ENCODE measurements around the gene ARHGEF38.
"Not testable (repeated sequence)": the region's sequence is repeated elsewhere in the genome, so short reads cannot be mapped to it uniquely, and the experiment has no call there.

Gene ARHGEF38

GRCh38 chr4:105714932-105715331 lies 162.5 kb downstream of the ARHGEF38 start:
- no peak for DNase-seq (ENCODE audit: low spot score)

GRCh38 chr4:105715692-105716278 lies 163.4 kb downstream of the ARHGEF38 start:
- DNase-seq (ENCODE audit: low spot score): peak; percentile 45

GRCh38 chr4:105719204-105719603 lies 166.8 kb downstream of the ARHGEF38 start:
- no peak for DNase-seq (ENCODE audit: low spot score)

- no peak for DNase-seq (ENCODE audit: low spot score)
Observed at GRCh38 chr4:105725623-105726022, 173.2 kb downstream of the ARHGEF38 start.

- DNase-seq (ENCODE audit: low spot score): not testable (repeated sequence)
Observed at GRCh38 chr4:105729895-105730294, 177.5 kb downstream of the ARHGEF38 start.

All from AG20443 (cell line).